NT2/D1 (cell line): ENCODE measurements around the gene ZNF792.

ENCODE experiments used
- DNase-seq: peaks from one replicate; pipeline ENCODE4 v3.0.0-alpha.2; 2011; ENCODE audit warnings: low read depth, low spot score
- H3K27me3 ChIP-seq: 2 replicates; pipeline ENCODE4 v1.6.0; 2011; ENCODE audit warnings: mild to moderate bottlenecking; ENCODE audit not compliant: insufficient read length, insufficient read depth
- H3K36me3 ChIP-seq: 2 replicates; pipeline ENCODE4 v1.6.1; 2011; ENCODE audit warnings: mild to moderate bottlenecking, low read length, mixed read lengths; ENCODE audit not compliant: insufficient read depth, insufficient read length
- H3K4me1 ChIP-seq: 2 replicates; pipeline ENCODE4 v1.5.1; 2011; ENCODE audit not compliant: insufficient read depth, insufficient read length
- H3K4me3 ChIP-seq: 2 replicates; pipeline ENCODE4 v1.5.1; 2011; ENCODE audit warnings: low read depth; ENCODE audit not compliant: insufficient read length
- H3K9ac ChIP-seq: 2 replicates; pipeline ENCODE4 v1.6.0; 2011; ENCODE audit warnings: low read depth; ENCODE audit not compliant: insufficient read length
- H3K9me3 ChIP-seq: 2 replicates; pipeline ENCODE4 v1.5.1; 2011; ENCODE audit warnings: mild to moderate bottlenecking, low read length; ENCODE audit not compliant: insufficient read depth
- SUZ12 ChIP-seq: IDR thresholded peaks from 2 replicates; pipeline ENCODE4 v1.6.1; 2011; ENCODE audit not compliant: insufficient read length, insufficient read depth; ENCODE audit errors: extremely low read depth
- YY1 ChIP-seq: IDR thresholded peaks from 2 replicates; pipeline ENCODE4 v1.6.1; 2011; ENCODE audit not compliant: insufficient read length, insufficient read depth
- ZNF274 ChIP-seq: IDR thresholded peaks from 2 replicates; pipeline ENCODE4 v1.6.1; 2011; ENCODE audit warnings: mild to moderate bottlenecking, low read depth, low read length

Gene ZNF792

GRCh38 chr19:34957830-34958751, 5.9 kb downstream of the ZNF792 start:
- H3K9ac ChIP-seq: no peak overlapping the region
- TF ChIP-seq YY1: no peak
- TF ChIP-seq SUZ12: no peak
- TF ChIP-seq ZNF274: no peak
- no peak for DNase-seq
- no peaks in the 10 kb centered on the region for H3K4me1 ChIP-seq
- peaks cover 28% of the 10 kb centered on the region for H3K36me3 ChIP-seq
- H3K27me3 ChIP-seq: peaks cover 6% of the 10 kb centered on the region
- H3K4me3 ChIP-seq: no peak overlapping the region
- H3K9me3 ChIP-seq: peaks cover 50% of the 10 kb centered on the region

GRCh38 chr19:34953092-34953491, 10.9 kb downstream of the ZNF792 start:
- DNase-seq: no peak
- H3K9ac ChIP-seq: no peak overlapping the region
- no peak overlapping the region for H3K4me3 ChIP-seq
- peaks cover 8% of the 10 kb centered on the region for H3K36me3 ChIP-seq
- H3K27me3 ChIP-seq: no peaks in the 10 kb centered on the region
- peaks cover 36% of the 10 kb centered on the region for H3K9me3 ChIP-seq
- no peak for TF ChIP-seq SUZ12
- no peak for TF ChIP-seq YY1
- no peak for TF ChIP-seq ZNF274
- H3K4me1 ChIP-seq: no peaks in the 10 kb centered on the region

DNA sequence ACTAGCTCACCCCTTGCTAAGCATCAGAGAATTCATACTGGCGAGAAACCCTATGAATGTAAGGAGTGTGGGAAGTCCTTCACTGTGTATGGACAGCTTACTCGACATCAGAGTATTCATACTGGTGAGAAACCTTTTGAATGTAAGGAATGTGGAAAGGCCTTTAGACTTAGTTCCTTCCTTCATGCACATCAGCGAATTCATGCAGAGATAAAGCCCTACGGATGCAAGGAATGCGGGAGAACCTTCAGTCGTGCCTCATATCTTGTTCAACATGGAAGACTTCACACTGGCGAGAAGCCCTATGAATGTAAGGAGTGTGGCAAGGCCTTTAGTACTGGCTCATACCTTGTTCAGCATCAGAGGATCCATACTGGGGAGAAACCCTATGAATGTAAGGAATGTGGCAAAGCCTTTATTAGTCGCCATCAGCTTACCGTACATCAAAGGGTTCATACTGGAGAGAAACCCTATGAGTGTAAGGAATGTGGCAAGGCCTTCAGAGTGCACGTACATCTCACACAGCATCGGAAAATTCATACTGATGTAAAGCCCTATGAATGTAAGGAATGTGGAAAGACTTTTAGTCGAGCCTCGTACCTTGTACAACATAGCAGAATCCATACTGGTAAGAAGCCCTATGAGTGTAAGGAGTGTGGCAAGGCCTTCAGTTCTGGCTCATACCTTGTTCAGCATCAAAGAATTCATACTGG, 20.0 kb downstream of the ZNF792 start:
- no peak for DNase-seq
- Histone ChIP-seq H3K27me3 (no peaks in the 10 kb centered on the region), H3K4me3 (no peak overlapping the region), H3K9ac (no peak overlapping the region), H3K9me3 (peaks cover 58% of the 10 kb centered on the region), H3K36me3 (peaks cover 19% of the 10 kb centered on the region), H3K4me1 (no peaks in the 10 kb centered on the region)
- TF ChIP-seq YY1 (no peak), SUZ12 (no peak), ZNF274 (peak; percentile 84)

DNA sequence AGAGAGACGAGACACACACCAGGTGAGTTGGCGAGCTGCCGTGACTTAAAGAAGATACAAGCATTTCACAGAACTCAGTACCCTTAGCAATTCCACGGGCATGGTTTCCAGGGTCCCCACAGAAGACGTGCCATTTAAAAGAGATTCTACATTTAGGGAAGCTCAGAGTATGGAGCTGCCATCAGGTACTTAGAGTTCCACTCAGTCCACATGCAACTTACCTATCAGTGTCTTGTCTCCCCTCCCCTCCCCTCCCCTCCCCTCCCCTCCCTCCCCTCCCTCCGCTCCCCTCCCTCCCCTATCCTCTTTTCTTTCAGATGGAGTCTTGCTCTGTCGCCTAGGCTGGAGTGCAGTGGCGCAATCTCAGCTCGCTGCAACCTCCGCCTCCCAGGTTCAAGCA, 25.1 kb downstream of the ZNF792 start:
- H3K36me3 ChIP-seq: peaks cover 24% of the 10 kb centered on the region
- no peak overlapping the region for H3K9ac ChIP-seq
- no peak overlapping the region for H3K4me3 ChIP-seq
- TF ChIP-seq ZNF274: no peak
- no peak for TF ChIP-seq SUZ12
- TF ChIP-seq YY1: no peak
- no peaks in the 10 kb centered on the region for H3K4me1 ChIP-seq
- DNase-seq: no peak
- H3K27me3 ChIP-seq: no peaks in the 10 kb centered on the region
- peaks cover 32% of the 10 kb centered on the region for H3K9me3 ChIP-seq

GRCh38 chr19:34936184-34936583, 27.8 kb downstream of the ZNF792 start:
- TF ChIP-seq SUZ12: no peak
- no peak for TF ChIP-seq YY1
- TF ChIP-seq ZNF274: no peak
- H3K36me3 ChIP-seq: peaks cover 28% of the 10 kb centered on the region

GRCh38 chr19:34932494-34932893, 31.5 kb downstream of the ZNF792 start:
- TF ChIP-seq YY1 (no peak), ZNF274 (no peak), SUZ12 (no peak)
- no peak for DNase-seq
- no peaks in the 10 kb centered on the region for H3K9me3 ChIP-seq
- peaks cover 32% of the 10 kb centered on the region for H3K36me3 ChIP-seq
- no peak overlapping the region for H3K4me3 ChIP-seq
- H3K4me1 ChIP-seq: no peaks in the 10 kb centered on the region
- no peaks in the 10 kb centered on the region for H3K27me3 ChIP-seq
- no peak overlapping the region for H3K9ac ChIP-seq

More at GRCh38 chr19:34936184-34936583, 27.8 kb downstream of the ZNF792 start:
- no peak for DNase-seq
- H3K9ac ChIP-seq: no peak overlapping the region
- H3K4me1 ChIP-seq: no peaks in the 10 kb centered on the region
- no peaks in the 10 kb centered on the region for H3K27me3 ChIP-seq
- H3K4me3 ChIP-seq: no peak overlapping the region
- peaks cover 6% of the 10 kb centered on the region; the same call in 1 of the 2 replicates for H3K9me3 ChIP-seq

- peak; percentile 71 for DNase-seq
- Histone ChIP-seq H3K27me3 (no peaks in the 10 kb centered on the region), H3K36me3 (peaks cover 10% of the 10 kb centered on the region), H3K9me3 (no peaks in the 10 kb centered on the region; the same call in 1 of the 2 replicates), H3K4me3 (peak within 1 kb of the TSS; percentile 69), H3K9ac (peak within 1 kb of the TSS; percentile 88), H3K4me1 (no peaks in the 10 kb centered on the region)
- TF ChIP-seq SUZ12 (no peak), ZNF274 (no peak), YY1 (no peak)
Measured at GRCh38 chr19:34926685-34927375, 37.2 kb downstream of the ZNF792 start, which contains the start of gene ZNF30. Gene ZNF30 (plus strand): TSS chr19:34926903. CDS start chr19:34929948, 3,045 bp downstream.
